Globus pallidus (tissue), 1 donor: ENCODE results near the gene PRRX2.
"Not testable (repeated sequence)": the region's sequence is repeated elsewhere in the genome, so short reads cannot be mapped to it uniquely, and the experiment has no call there.

Source experiments
- DNase-seq: peaks from one replicate; pipeline ENCODE4 v3.0.0-alpha.2; 2015; ENCODE audit warnings: low spot score

The PRRX2 gene

GRCh38 chr9:129665389-129665775 lies at the start of gene PRRX2:
Gene PRRX2 (plus strand): TSS chr9:129665647. CDS start chr9:129665868, 221 bp downstream.
- no peak for DNase-seq

- no peak for DNase-seq
Observed at GRCh38 chr9:129617167-129617566, 48.3 kb upstream of the PRRX2 start.

GRCh38 chr9:129619787-129620668 lies 45.4 kb upstream of the PRRX2 start:
- no peak for DNase-seq

GRCh38 chr9:129620669-129621295 lies 44.7 kb upstream of the PRRX2 start, which contains the start of gene C9orf50:
Gene C9orf50 (minus strand): TSS chr9:129621101. CDS start chr9:129620574, 527 bp downstream.
- DNase-seq: no peak

DNA sequence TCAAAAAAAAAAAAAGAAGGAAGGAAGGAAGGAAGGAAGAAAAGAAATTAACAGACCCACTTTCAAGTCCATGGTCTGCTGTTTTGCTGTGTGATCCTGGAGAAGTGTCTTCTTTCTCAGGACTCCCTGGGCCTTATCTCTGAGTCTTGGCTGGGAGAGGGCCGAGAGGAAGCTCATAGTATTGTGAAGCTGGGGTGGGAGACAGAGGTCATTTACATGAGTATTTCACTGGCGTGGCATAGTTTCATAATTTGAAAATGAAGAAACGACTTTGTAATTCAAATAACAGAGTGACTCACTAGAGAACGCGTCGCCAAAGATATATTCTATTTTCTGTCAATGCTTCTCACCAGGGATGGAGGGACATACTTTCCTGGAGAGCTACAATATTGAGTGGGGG lies 42.1 kb upstream of the PRRX2 start:
- no peak for DNase-seq

GRCh38 chr9:129624168-129624759 lies 41.2 kb upstream of the PRRX2 start:
- DNase-seq: no peak

DNA sequence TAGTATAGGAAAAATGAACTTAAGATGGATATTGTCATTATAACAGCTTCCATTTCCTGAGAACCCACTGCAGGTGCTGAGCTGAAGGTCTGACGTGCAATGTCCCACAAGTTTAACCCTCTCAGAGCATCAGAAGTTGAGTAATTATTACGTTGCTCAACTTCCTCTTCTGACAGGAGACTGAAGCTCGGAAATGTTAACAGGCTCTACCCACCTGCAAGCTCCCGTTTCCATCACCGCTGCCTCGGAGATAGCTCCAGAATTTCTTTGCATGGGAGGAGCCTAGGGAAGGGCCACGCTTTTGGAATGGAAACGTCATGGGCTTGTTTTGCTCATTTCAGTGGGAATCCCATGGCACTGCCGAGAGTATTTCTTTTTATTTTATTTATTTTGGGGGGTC lies 40.5 kb upstream of the PRRX2 start:
- DNase-seq: no peak

- DNase-seq: peak; percentile 86
Observed at GRCh38 chr9:129626079-129626624, 39.3 kb upstream of the PRRX2 start, which contains the start of gene NTMT1. Gene NTMT1 (plus strand): TSS chr9:129626163. CDS start chr9:129632704, 6,541 bp downstream.

- DNase-seq: no peak
Observed at GRCh38 chr9:129626625-129627284, 38.7 kb upstream of the PRRX2 start.

DNA sequence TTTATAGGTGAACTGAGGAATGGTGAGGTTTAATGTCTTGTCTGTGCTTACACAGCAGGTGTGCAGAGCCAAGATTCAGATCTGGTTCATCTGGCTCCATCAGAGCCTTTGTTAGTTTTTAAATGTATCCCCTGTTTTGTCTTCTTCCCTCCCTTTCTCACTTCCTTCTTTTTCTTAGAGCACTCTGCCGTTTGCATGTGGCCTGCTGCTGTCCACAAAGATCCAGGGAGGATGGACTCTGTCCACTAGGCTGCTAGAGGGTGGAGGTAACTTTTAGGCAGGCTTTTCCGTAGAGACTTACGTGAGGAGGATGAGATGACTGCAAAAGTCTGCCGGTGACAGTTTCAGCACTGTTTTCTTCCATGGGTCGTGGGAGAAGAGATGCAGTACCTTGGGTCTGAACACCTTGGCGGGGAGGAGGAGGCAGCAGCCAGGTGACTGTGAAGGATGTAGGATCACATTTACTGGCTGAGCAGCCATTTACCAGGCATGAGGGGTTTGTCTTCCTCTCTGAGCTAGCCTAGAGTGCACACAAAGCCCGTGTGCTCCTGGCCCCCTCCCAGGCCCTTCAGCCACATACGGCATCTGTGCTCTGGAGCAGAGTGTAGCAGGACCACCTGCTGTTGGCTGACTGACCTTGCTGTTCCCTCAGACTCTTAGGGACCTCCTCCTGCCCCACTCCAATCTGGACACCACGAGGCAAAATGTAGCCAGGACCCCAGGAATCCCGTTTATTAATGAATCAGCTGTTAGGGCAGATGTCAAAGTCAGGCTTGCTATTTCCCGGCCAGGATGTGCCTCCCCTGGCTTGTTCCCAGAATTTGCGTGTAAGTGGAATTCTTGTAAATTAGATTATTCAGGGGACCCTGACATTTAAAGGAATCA lies 37.6 kb upstream of the PRRX2 start:
- DNase-seq: no peak

GRCh38 chr9:129628709-129629108 lies 36.7 kb upstream of the PRRX2 start:
- DNase-seq: no peak

GRCh38 chr9:129629251-129629820 lies 36.1 kb upstream of the PRRX2 start:
- no peak for DNase-seq

GRCh38 chr9:129630967-129631673 lies 34.3 kb upstream of the PRRX2 start:
- peak; percentile 54 for DNase-seq

DNA sequence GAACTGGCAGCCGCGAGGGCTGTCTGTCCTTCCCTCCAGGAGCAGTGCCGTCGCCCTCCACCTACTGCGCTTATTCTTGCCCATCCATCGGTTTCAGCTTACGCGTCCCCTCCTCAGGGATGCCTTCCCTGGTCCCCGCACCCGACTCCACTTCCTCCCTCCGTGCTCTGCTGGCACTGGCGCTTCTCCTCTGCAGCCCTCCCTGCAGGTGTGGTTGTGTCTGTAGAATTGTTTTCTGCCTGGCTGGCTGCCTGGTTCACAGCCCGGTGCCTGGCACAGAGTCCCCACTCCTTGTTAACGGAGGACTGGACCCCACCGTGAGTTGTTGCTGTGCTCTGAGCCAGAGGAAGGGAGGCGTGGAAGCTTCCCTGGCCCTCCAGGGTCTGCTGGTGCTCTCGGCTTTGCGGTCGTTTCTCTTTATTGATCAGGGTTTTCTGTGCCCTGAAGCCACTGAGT lies 33.7 kb upstream of the PRRX2 start:
- no peak for DNase-seq

DNA sequence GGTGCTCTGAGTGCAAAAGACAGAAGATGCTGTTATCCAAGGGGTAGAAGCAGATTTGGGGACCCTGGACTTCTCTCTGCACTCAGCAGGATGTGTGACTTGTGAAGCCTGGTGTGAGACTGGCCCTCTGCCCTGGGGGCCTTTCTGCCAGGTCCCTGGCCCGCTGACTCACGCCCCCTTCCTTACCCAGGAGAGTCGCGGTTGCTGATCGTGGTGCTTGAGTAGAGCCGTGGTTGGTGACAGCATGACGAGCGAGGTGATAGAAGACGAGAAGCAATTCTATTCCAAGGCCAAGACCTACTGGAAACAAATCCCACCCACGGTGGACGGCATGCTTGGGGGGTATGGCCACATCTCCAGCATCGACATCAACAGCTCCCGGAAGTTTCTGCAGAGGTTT lies 33.0 kb upstream of the PRRX2 start:
- DNase-seq: no peak

DNA sequence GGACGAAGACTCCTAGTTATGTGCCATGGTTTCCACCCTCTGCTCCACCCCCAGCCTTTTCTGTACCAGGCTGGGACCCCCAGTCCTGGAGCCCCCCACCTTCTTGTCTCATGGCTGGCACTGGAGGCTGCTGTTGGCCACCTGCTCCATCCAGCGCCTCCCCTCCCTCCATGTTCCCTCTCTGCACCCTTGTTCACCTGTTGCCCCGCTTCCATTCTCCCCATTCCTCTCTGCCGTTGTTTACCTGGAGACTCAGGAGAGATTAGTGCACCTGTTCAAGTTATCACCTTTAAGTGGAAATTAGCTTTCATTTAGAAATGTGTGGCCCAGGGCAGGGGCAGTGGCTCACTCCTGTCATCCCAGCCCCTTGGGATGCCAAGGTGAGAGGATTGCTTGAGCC lies 32.2 kb upstream of the PRRX2 start:
- no peak for DNase-seq

DNA sequence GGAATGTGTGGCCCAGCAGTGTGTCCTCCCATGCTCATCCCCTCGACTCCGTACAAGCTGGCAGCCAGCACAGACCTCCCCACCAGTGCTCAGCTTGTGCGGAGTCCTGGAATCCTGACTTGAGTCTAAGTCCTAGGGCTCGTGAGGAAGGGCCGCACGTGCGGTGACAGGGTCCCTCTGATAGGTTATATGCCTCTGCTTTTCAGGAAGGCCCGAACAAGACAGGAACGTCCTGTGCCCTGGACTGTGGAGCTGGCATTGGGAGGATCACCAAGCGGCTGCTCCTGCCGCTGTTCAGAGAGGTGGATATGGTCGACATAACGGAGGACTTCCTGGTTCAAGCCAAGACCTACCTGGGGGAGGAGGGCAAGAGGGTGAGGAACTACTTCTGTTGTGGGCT lies 31.6 kb upstream of the PRRX2 start:
- no peak for DNase-seq

GRCh38 chr9:129635099-129636065 lies 30.1 kb upstream of the PRRX2 start:
- no peak for DNase-seq

DNA sequence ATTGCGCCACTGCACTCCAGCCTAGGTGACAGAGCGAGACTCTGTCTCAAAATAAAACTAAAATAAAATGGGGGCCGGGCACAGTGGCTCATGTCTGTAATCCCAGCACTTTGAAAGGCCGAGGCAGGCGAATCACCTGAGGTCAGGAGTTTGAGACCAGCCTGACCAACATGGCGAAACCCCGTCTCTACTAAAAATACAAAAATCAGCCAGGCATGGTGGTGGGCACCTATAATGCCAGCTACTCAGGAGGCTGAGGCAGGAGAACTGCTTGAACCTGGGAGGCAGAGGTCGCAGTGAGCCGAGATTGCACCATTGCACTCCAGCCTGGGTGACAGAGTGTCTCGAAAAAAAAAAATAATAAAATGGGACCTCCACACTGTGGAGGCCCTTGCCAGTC lies 29.1 kb upstream of the PRRX2 start:
- DNase-seq: not testable (repeated sequence)
